Measurements from ENCODE around the gene NOS1. TPM values are rescaled to one million over a fixed set of nuclear protein-coding genes. Genes with fewer than 3 reads are reported as not detected.

NOS1 gene
- total RNA-seq (under 0.01 TPM in 2 replicates), polyA plus RNA-seq (under 0.01 TPM in 1 of 2 replicates, not detected in the other), polyA minus RNA-seq (ENCODE audit: low replicate concordance) (not detected in 2 replicates)
- polyA plus RNA-seq (2012): 0.01 TPM in 1 of 2 replicates, not detected in the other

- H3K27me3 ChIP-seq (ENCODE audit: control insufficient read depth, insufficient read depth, low read length): peaks cover 3% of the 10 kb centered on the region
These were observed at the start of gene NOS1 for GRCh38 chr12:117361347-117361751. Gene NOS1, minus strand, starts transcription at chr12:117361626. Its CDS starts 30,557 bp downstream, at chr12:117331069.

GRCh38 chr12:117409286-117409685 is 47.9 kb upstream of the NOS1 start:
- Histone ChIP-seq H3K79me2 (ENCODE audit: control insufficient read depth, insufficient read depth, low read length) (no peaks in the 10 kb centered on the region), H3K27me3 (ENCODE audit: control insufficient read depth, insufficient read depth, low read length) (no peaks in the 10 kb centered on the region), H3K4me1 (ENCODE audit: control insufficient read depth, extremely low read depth, insufficient read depth, low read length) (no peaks in the 10 kb centered on the region), H3K36me3 (ENCODE audit: control insufficient read depth, insufficient read depth, low read length) (no peaks in the 10 kb centered on the region), H3K4me3 (replicated peaks in 1 of 4; ENCODE audit: control extremely low read depth in 1 of 4, insufficient read depth in 1 of 4, low read depth in 3 of 4, low read length in 4 of 4) (no peak overlapping the region), H3K9me3 (ENCODE audit: control insufficient read depth, insufficient read depth, low read depth, low read length) (no peaks in the 10 kb centered on the region), H4K20me1 (ENCODE audit: control insufficient read depth, extremely low read depth, insufficient read depth, low read length) (no peaks in the 10 kb centered on the region), H2AFZ (ENCODE audit: low read length) (no peak overlapping the region), H3K9ac (ENCODE audit: insufficient read depth, low read length) (no peak overlapping the region), H3K27ac (ENCODE audit: insufficient read depth, low read length) (no peak overlapping the region), H3K4me2 (ENCODE audit: extremely low read depth, insufficient read depth, low read length) (no peak overlapping the region)
- TF ChIP-seq, protein P1, sequence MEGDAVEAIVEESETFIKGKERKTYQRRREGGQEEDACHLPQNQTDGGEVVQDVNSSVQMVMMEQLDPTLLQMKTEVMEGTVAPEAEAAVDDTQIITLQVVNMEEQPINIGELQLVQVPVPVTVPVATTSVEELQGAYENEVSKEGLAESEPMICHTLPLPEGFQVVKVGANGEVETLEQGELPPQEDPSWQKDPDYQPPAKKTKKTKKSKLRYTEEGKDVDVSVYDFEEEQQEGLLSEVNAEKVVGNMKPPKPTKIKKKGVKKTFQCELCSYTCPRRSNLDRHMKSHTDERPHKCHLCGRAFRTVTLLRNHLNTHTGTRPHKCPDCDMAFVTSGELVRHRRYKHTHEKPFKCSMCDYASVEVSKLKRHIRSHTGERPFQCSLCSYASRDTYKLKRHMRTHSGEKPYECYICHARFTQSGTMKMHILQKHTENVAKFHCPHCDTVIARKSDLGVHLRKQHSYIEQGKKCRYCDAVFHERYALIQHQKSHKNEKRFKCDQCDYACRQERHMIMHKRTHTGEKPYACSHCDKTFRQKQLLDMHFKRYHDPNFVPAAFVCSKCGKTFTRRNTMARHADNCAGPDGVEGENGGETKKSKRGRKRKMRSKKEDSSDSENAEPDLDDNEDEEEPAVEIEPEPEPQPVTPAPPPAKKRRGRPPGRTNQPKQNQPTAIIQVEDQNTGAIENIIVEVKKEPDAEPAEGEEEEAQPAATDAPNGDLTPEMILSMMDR (conservative IDR thresholded peaks at IDR 0.05 in 1 of 2, IDR thresholded peaks at IDR 0.05 in 1 of 2; ENCODE audit: low read depth in 1 of 2, low read length in 2 of 2): no peak
- TF ChIP-seq EZH2 (IDR thresholded peaks at IDR 0.05; ENCODE audit: low read length, missing control alignments): no peak
- DNase-seq (ENCODE audit: low read depth in 2 of 2): no peak

More at GRCh38 chr12:117361347-117361751, at the start of gene NOS1:
- Histone ChIP-seq H2AFZ (ENCODE audit: low read length) (no peak within 1 kb of the TSS), H3K79me2 (ENCODE audit: control insufficient read depth, insufficient read depth, low read length) (no peaks in the 10 kb centered on the region), H3K27ac (ENCODE audit: insufficient read depth, low read length) (no peak within 1 kb of the TSS), H4K20me1 (ENCODE audit: control insufficient read depth, extremely low read depth, insufficient read depth, low read length) (no peaks in the 10 kb centered on the region), H3K36me3 (ENCODE audit: control insufficient read depth, insufficient read depth, low read length) (no peaks in the 10 kb centered on the region), H3K9me3 (ENCODE audit: control insufficient read depth, insufficient read depth, low read depth, low read length) (no peaks in the 10 kb centered on the region), H3K4me2 (ENCODE audit: extremely low read depth, insufficient read depth, low read length) (no peak within 1 kb of the TSS), H3K9ac (ENCODE audit: insufficient read depth, low read length) (no peak within 1 kb of the TSS), H3K4me3 (replicated peaks in 1 of 4; ENCODE audit: control extremely low read depth in 1 of 4, insufficient read depth in 1 of 4, low read depth in 3 of 4, low read length in 4 of 4) (no peak within 1 kb of the TSS), H3K4me1 (ENCODE audit: control insufficient read depth, extremely low read depth, insufficient read depth, low read length) (no peaks in the 10 kb centered on the region)
- DNase-seq (ENCODE audit: low read depth in 2 of 2): no peak
- no peak for TF ChIP-seq EZH2 (IDR thresholded peaks at IDR 0.05; ENCODE audit: low read length, missing control alignments)
- TF ChIP-seq, protein P1 (conservative IDR thresholded peaks at IDR 0.05 in 1 of 2, IDR thresholded peaks at IDR 0.05 in 1 of 2; ENCODE audit: low read depth in 1 of 2, low read length in 2 of 2): no peak

DNA sequence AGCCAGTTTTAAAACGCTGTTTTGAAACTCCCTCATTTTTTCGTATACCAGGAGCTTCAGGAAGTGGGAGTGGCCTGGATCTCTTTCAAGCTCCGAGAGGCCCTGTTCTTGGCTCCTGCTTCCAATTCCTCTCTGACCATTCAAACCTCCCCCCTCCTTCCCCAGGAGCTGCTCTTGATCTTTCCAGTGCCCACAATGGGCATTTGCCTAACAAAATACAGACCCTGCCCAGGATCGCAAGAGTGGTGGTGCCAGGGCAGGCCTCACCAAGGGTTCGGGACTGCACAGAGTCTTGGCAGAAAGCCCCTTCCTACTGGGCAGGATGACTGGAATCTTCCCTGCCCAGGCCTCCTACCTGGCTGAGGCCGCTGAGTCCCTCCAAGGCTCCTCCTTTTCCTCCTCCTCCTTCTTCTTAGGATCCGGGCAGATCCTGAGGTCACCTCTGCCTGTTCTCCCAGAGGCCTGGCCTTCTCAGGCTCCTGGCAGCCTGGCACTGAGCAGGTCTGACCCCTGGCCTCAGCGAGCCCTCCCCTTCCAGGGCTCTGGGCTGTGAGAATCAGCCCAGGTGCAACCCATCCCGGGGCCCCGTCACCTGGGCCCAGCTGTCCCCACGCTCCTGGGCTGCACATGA is 46.9 kb upstream of the NOS1 start:
- no peak overlapping the region for H2AFZ ChIP-seq (ENCODE audit: low read length)
- TF ChIP-seq, protein P1 (conservative IDR thresholded peaks at IDR 0.05 in 1 of 2, IDR thresholded peaks at IDR 0.05 in 1 of 2; ENCODE audit: low read depth in 1 of 2, low read length in 2 of 2): no peak
- TF ChIP-seq EZH2 (IDR thresholded peaks at IDR 0.05; ENCODE audit: low read length, missing control alignments): no peak
- no peak overlapping the region for H3K27ac ChIP-seq (ENCODE audit: insufficient read depth, low read length)

More for the DNA sequence above, 46.9 kb upstream of the NOS1 start:
- Histone ChIP-seq H3K4me1 (ENCODE audit: control insufficient read depth, extremely low read depth, insufficient read depth, low read length) (no peaks in the 10 kb centered on the region), H3K36me3 (ENCODE audit: control insufficient read depth, insufficient read depth, low read length) (no peaks in the 10 kb centered on the region), H4K20me1 (ENCODE audit: control insufficient read depth, extremely low read depth, insufficient read depth, low read length) (no peaks in the 10 kb centered on the region), H3K4me3 (replicated peaks in 1 of 4; ENCODE audit: control extremely low read depth in 1 of 4, insufficient read depth in 1 of 4, low read depth in 3 of 4, low read length in 4 of 4) (no peak overlapping the region), H3K9ac (ENCODE audit: insufficient read depth, low read length) (no peak overlapping the region), H3K79me2 (ENCODE audit: control insufficient read depth, insufficient read depth, low read length) (no peaks in the 10 kb centered on the region), H3K4me2 (ENCODE audit: extremely low read depth, insufficient read depth, low read length) (no peak overlapping the region), H3K9me3 (ENCODE audit: control insufficient read depth, insufficient read depth, low read depth, low read length) (no peaks in the 10 kb centered on the region), H3K27me3 (ENCODE audit: control insufficient read depth, insufficient read depth, low read length) (no peaks in the 10 kb centered on the region)
- DNase-seq (ENCODE audit: low read depth in 2 of 2): peak in 1 of 2 donors; percentile 60

Measured in fibroblast of lung (primary cell).